HEK293 (cell line): ENCODE measurements around the gene ZFAND3.

Experiments
- CTCF ChIA-PET: fragments of 350-600 bp; formaldehyde crosslinking; extraction: SDS; loops from one replicate; lab custom pipeline; 2021; ENCODE audit warnings: antibody characterized with exemption; lab: Yijun Ruan, JAX
- POLR2A ChIA-PET: fragments of 300-600 bp; formaldehyde crosslinking; extraction: SDS; loops from one replicate; lab custom pipeline; 2020; ENCODE audit warnings: antibody characterized with exemption, inconsistent platforms; lab: Yijun Ruan, JAX
- H3K27ac ChIP-seq: fragments of 200-500 bp; sonication (Bioruptor generic); 2 replicates; pipeline ENCODE4 v1.5.1; 2014; ENCODE audit warnings: low read depth, low read length, control low read depth, inconsistent platforms; ENCODE audit errors: extremely low read depth
- H3K36me3 ChIP-seq, 2 experiments: fragments of 200-500 bp in 1 of 2; sonication (Bioruptor generic) in 1 of 2; 1 replicate in 1 of 2; 2 replicates in 1 of 2; pipeline ENCODE4 v1.5.1; 2014 to 2017; ENCODE audit warnings: inconsistent platforms in 2 of 2, low read length in 2 of 2; ENCODE audit not compliant: control insufficient read depth in 2 of 2, insufficient read depth in 1 of 2
- H3K4me1 ChIP-seq: fragments of 200-500 bp; sonication (Bioruptor generic); 2 replicates; pipeline ENCODE4 v1.5.1; 2014; ENCODE audit warnings: mild to moderate bottlenecking, low read length, inconsistent platforms; ENCODE audit not compliant: control insufficient read depth, insufficient read depth
- H3K4me3 ChIP-seq: 2 replicates; pipeline ENCODE4 v1.5.1; 2011; ENCODE audit warnings: low read depth, mild to moderate bottlenecking, control low read depth, low read length, moderate library complexity
- H3K9me3 ChIP-seq: fragments of 200-500 bp; sonication (Bioruptor generic); 2 replicates; pipeline ENCODE4 v1.5.1; 2014; ENCODE audit warnings: low read depth, low read length, inconsistent platforms; ENCODE audit not compliant: control insufficient read depth, insufficient read depth
- HIC1 ChIP-seq: fragments of 450-650 bp; formaldehyde crosslinking; IDR thresholded peaks from 2 replicates; pipeline ENCODE4 v1.5.1; 2016; ENCODE audit warnings: missing biosample characterization, missing genetic modification characterization
- HOXA7 ChIP-seq: sonication (generic); formaldehyde crosslinking; IDR thresholded peaks from 2 replicates; pipeline ENCODE4 v1.8.1; 2022; ENCODE audit warnings: missing genetic modification reagents, borderline replicate concordance
- IKZF3 ChIP-seq: fragments of 450-650 bp; IDR thresholded peaks from 2 replicates; pipeline ENCODE4 v1.5.0; 2018; ENCODE audit warnings: missing biosample characterization, mild to moderate bottlenecking, missing genetic modification characterization, moderate library complexity
- MYNN ChIP-seq: fragments of 450-650 bp; formaldehyde crosslinking; IDR thresholded peaks from 2 replicates; pipeline ENCODE4 v1.5.1; 2016; ENCODE audit warnings: missing biosample characterization, missing genetic modification characterization, borderline replicate concordance
- OSR2 ChIP-seq: fragments of 450-650 bp; formaldehyde crosslinking; IDR thresholded peaks from 2 replicates; pipeline ENCODE4 v1.5.1; 2016; ENCODE audit warnings: missing biosample characterization, missing genetic modification characterization
- TRIM28 ChIP-seq: IDR thresholded peaks from 2 replicates; pipeline ENCODE4 v1.6.1; 2011; ENCODE audit warnings: low read length, control low read depth, borderline replicate concordance
- WT1 ChIP-seq: fragments of 450-650 bp; formaldehyde crosslinking; IDR thresholded peaks from 2 replicates; pipeline ENCODE4 v1.5.1; 2016; ENCODE audit warnings: missing biosample characterization, missing genetic modification characterization
- ZBTB20 ChIP-seq: fragments of 450-650 bp; formaldehyde crosslinking; IDR thresholded peaks from 2 replicates; pipeline ENCODE4 v1.5.1; 2016; ENCODE audit warnings: missing biosample characterization, missing genetic modification characterization
- ZEB2 ChIP-seq: fragments of 450-650 bp; formaldehyde crosslinking; IDR thresholded peaks from 2 replicates; pipeline ENCODE4 v1.5.1; 2016; ENCODE audit warnings: missing biosample characterization, missing genetic modification characterization
- ZNF174 ChIP-seq: fragments of 450-650 bp; formaldehyde crosslinking; IDR thresholded peaks from 2 replicates; pipeline ENCODE4 v1.5.0; 2017; ENCODE audit warnings: missing biosample characterization, mild to moderate bottlenecking, missing genetic modification characterization
- ZNF202 ChIP-seq: fragments of 450-650 bp; formaldehyde crosslinking; IDR thresholded peaks from 2 replicates; pipeline ENCODE4 v1.5.1; 2016; ENCODE audit warnings: missing biosample characterization, missing genetic modification characterization, borderline replicate concordance
- ZNF23 ChIP-seq: fragments of 450-650 bp; formaldehyde crosslinking; IDR thresholded peaks from 2 replicates; pipeline ENCODE4 v1.5.1; 2016; ENCODE audit warnings: missing biosample characterization, missing genetic modification characterization, borderline replicate concordance
- ZNF248 ChIP-seq: fragments of 450-650 bp; formaldehyde crosslinking; IDR thresholded peaks from 2 replicates; pipeline ENCODE4 v1.5.1; 2017; ENCODE audit warnings: missing biosample characterization, missing genetic modification characterization
- ZNF324 ChIP-seq: fragments of 450-650 bp; formaldehyde crosslinking; IDR thresholded peaks from 2 replicates; pipeline ENCODE4 v1.5.1; 2016; ENCODE audit warnings: missing biosample characterization, missing genetic modification characterization
- ZNF391 ChIP-seq: fragments of 450-650 bp; formaldehyde crosslinking; IDR thresholded peaks from 2 replicates; pipeline ENCODE4 v1.5.1; 2016; ENCODE audit warnings: low read depth, missing biosample characterization, missing genetic modification characterization, borderline replicate concordance
- ZNF596 ChIP-seq: fragments of 450-650 bp; IDR thresholded peaks from 2 replicates; pipeline ENCODE4 v1.5.0; 2018; ENCODE audit warnings: missing biosample characterization, mild to moderate bottlenecking, missing genetic modification characterization, moderate library complexity
- ZNF654 ChIP-seq: fragments of 450-650 bp; formaldehyde crosslinking; IDR thresholded peaks from 2 replicates; pipeline ENCODE4 v1.5.1; 2016; ENCODE audit warnings: low read depth, missing biosample characterization, missing genetic modification characterization
- TF ChIP-seq, protein P1 (sequence below): fragments of 450-650 bp; formaldehyde crosslinking; IDR thresholded peaks from 2 replicates; pipeline ENCODE4 v1.5.1; 2016; ENCODE audit warnings: missing biosample characterization, missing genetic modification characterization
- TF ChIP-seq, protein P2 (sequence below): fragments of 450-650 bp; formaldehyde crosslinking; IDR thresholded peaks from 2 replicates; pipeline ENCODE4 v1.5.1; 2016; ENCODE audit warnings: missing biosample characterization, missing genetic modification characterization, low read depth

ZFAND3 gene

GRCh38 chr6:37851997-37852524 is 32.5 kb downstream of the ZFAND3 start:
- peak; percentile 66 for TF ChIP-seq WT1 (tag by site-specific recombination)
- TF ChIP-seq IKZF3 (tag by site-specific recombination), result no peak
- ChIA-PET CTCF (interaction anchor here (1.2 kb wide), 1 partner anchor 8 kb away, joined by 3 read pairs; no protein-coding TSS in a partner anchor), POLR2A (no interaction called here)
- Histone ChIP-seq H3K9me3 (no peaks in the 10 kb centered on the region), H3K4me1 (peaks cover 9% of the 10 kb centered on the region), H3K4me3 (no peak overlapping the region), H3K36me3 (no peaks in the 10 kb centered on the region; a peak in 1 of 3 replicates), H3K27ac (no peak overlapping the region)

GRCh38 chr6:37856285-37856684 is 36.8 kb downstream of the ZFAND3 start:
- no peak overlapping the region for H3K4me3 ChIP-seq
- ChIA-PET CTCF (interaction anchor here (0.6 to 1.4 kb wide), 4 partner anchors 10 to 69 kb away, joined by 3 to 8 read pairs (median 3); no protein-coding TSS in a partner anchor), POLR2A (no interaction called here)
- no peaks in the 10 kb centered on the region; a peak in 1 of 3 replicates for H3K36me3 ChIP-seq
- TF ChIP-seq OSR2 (tag by site-specific recombination) (no peak), ZNF23 (no peak), TRIM28 (no peak), MYNN (tag by site-specific recombination) (no peak), ZNF324 (no peak), ZNF248 (tag by site-specific recombination) (no peak), ZNF174 (no peak), ZNF654 (no peak), ZBTB20 (tag by site-specific recombination) (no peak), ZNF596 (tag by site-specific recombination) (no peak), HIC1 (tag by site-specific recombination) (no peak), HOXA7 (CRISPR knock-in tag) (no peak), ZNF391 (tag by site-specific recombination) (no peak), ZEB2 (tag by site-specific recombination) (no peak), ZNF202 (tag by site-specific recombination) (no peak)
- TF ChIP-seq, protein P1, sequence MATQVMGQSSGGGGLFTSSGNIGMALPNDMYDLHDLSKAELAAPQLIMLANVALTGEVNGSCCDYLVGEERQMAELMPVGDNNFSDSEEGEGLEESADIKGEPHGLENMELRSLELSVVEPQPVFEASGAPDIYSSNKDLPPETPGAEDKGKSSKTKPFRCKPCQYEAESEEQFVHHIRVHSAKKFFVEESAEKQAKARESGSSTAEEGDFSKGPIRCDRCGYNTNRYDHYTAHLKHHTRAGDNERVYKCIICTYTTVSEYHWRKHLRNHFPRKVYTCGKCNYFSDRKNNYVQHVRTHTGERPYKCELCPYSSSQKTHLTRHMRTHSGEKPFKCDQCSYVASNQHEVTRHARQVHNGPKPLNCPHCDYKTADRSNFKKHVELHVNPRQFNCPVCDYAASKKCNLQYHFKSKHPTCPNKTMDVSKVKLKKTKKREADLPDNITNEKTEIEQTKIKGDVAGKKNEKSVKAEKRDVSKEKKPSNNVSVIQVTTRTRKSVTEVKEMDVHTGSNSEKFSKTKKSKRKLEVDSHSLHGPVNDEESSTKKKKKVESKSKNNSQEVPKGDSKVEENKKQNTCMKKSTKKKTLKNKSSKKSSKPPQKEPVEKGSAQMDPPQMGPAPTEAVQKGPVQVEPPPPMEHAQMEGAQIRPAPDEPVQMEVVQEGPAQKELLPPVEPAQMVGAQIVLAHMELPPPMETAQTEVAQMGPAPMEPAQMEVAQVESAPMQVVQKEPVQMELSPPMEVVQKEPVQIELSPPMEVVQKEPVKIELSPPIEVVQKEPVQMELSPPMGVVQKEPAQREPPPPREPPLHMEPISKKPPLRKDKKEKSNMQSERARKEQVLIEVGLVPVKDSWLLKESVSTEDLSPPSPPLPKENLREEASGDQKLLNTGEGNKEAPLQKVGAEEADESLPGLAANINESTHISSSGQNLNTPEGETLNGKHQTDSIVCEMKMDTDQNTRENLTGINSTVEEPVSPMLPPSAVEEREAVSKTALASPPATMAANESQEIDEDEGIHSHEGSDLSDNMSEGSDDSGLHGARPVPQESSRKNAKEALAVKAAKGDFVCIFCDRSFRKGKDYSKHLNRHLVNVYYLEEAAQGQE (tag by site-specific recombination), result no peak
- TF ChIP-seq, protein P2, sequence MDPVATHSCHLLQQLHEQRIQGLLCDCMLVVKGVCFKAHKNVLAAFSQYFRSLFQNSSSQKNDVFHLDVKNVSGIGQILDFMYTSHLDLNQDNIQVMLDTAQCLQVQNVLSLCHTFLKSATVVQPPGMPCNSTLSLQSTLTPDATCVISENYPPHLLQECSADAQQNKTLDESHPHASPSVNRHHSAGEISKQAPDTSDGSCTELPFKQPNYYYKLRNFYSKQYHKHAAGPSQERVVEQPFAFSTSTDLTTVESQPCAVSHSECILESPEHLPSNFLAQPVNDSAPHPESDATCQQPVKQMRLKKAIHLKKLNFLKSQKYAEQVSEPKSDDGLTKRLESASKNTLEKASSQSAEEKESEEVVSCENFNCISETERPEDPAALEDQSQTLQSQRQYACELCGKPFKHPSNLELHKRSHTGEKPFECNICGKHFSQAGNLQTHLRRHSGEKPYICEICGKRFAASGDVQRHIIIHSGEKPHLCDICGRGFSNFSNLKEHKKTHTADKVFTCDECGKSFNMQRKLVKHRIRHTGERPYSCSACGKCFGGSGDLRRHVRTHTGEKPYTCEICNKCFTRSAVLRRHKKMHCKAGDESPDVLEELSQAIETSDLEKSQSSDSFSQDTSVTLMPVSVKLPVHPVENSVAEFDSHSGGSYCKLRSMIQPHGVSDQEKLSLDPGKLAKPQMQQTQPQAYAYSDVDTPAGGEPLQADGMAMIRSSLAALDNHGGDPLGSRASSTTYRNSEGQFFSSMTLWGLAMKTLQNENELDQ (tag by site-specific recombination), result no peak
- H3K9me3 ChIP-seq, result no peaks in the 10 kb centered on the region
- H3K4me1 ChIP-seq, result peaks cover 8% of the 10 kb centered on the region
- no peak overlapping the region for H3K27ac ChIP-seq
